AG09309 (cell line): ENCODE measurements around the gene ARHGEF12.
A peak's percentile ranks its signal among the peaks of the same experiment; 100 is the strongest.

ENCODE experiments used
- DNase-seq: peaks from one replicate; pipeline ENCODE4 v3.0.0-alpha.2; 2010; ENCODE audit warnings: low read depth
- H3K4me3 ChIP-seq: 2 replicates; pipeline ENCODE4 v1.5.1; 2011; ENCODE audit warnings: mild to moderate bottlenecking, low read depth, low read length, moderate library complexity; ENCODE audit not compliant: control insufficient read depth
- TF ChIP-seq, protein P1 (sequence below): IDR thresholded peaks from 2 replicates; pipeline ENCODE4 v1.5.1; 2011; ENCODE audit warnings: mild to moderate bottlenecking, low read depth, low read length, inconsistent platforms; ENCODE audit not compliant: insufficient read depth, control insufficient read depth; ENCODE audit errors: missing control alignments

ARHGEF12 gene

DNA sequence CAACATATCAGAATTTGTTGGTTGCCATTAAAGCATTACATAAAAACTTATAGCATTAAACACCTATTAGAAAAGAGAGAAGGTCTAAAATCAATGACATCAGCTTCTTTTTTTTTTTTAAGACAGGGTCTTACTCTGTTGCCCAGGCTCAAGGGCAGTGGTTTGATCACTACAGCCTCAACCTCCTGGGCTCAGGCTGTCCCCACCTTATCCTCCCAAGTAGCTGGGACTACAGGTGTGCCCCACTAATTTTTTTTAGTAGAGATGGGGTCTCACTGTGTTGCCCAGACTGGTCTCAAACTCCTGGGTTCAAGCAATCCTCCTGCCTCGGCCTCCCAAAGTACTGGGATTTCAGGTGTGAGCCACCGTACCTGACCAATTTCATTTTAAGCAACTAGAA is 57.9 kb downstream of the ARHGEF12 start:
- DNase-seq: no peak
- TF ChIP-seq, protein P1, sequence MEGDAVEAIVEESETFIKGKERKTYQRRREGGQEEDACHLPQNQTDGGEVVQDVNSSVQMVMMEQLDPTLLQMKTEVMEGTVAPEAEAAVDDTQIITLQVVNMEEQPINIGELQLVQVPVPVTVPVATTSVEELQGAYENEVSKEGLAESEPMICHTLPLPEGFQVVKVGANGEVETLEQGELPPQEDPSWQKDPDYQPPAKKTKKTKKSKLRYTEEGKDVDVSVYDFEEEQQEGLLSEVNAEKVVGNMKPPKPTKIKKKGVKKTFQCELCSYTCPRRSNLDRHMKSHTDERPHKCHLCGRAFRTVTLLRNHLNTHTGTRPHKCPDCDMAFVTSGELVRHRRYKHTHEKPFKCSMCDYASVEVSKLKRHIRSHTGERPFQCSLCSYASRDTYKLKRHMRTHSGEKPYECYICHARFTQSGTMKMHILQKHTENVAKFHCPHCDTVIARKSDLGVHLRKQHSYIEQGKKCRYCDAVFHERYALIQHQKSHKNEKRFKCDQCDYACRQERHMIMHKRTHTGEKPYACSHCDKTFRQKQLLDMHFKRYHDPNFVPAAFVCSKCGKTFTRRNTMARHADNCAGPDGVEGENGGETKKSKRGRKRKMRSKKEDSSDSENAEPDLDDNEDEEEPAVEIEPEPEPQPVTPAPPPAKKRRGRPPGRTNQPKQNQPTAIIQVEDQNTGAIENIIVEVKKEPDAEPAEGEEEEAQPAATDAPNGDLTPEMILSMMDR: no peak
- no peak overlapping the region for H3K4me3 ChIP-seq

DNA sequence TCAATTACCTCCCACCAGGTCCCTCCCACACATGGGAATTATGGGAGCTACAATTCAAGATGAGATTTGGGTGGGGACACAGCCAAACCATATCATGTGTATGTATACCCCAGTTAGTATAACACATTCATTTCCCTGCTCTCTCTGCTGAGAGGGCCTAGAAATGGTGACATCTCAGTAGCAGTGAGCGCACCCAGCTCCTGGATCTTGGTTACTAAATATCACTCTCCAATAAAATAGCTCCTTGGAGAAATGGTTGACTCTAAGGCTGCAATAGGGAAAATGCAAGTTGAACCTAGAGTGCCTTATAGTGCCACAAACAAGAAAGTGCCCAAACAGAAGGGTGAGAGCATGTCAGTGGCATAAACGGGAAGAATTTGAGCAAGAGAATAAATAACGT is 59.6 kb downstream of the ARHGEF12 start:
- TF ChIP-seq, protein P1: no peak
- H3K4me3 ChIP-seq: no peak overlapping the region

DNA sequence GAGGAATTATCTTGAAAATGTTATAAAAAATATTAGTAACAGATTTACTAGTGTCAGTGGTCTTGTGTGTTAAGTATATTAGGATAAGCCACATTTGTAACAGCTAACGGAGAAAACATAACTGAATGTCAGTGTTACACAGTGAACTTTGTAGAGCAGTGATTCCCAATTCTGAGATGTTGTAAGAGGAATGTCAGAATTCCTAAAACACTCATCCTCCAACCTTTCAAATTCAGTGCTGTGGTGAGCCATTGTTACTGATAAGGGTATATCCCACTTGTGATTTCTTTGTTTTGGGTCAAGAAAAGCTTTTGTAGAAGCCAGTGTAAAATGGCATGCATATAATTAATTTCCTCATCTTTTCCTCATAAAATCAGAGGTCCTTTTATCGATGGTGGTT is 61.9 kb downstream of the ARHGEF12 start:
- no peak overlapping the region for H3K4me3 ChIP-seq
- TF ChIP-seq, protein P1: no peak
- peak; percentile 13 for DNase-seq

More for the DNA sequence above, 59.6 kb downstream of the ARHGEF12 start:
- DNase-seq: no peak

- TF ChIP-seq, protein P1: no peak
- no peak for DNase-seq
These were observed 63.1 kb downstream of the ARHGEF12 start for GRCh38 chr11:120399307-120399706.

GRCh38 chr11:120400564-120401364 is 64.6 kb downstream of the ARHGEF12 start:
- TF ChIP-seq, protein P1: no peak
- peak overlapping the region; percentile 22 for H3K4me3 ChIP-seq
- DNase-seq: peak; percentile 95

More at GRCh38 chr11:120399307-120399706, 63.1 kb downstream of the ARHGEF12 start:
- no peak overlapping the region for H3K4me3 ChIP-seq

DNA sequence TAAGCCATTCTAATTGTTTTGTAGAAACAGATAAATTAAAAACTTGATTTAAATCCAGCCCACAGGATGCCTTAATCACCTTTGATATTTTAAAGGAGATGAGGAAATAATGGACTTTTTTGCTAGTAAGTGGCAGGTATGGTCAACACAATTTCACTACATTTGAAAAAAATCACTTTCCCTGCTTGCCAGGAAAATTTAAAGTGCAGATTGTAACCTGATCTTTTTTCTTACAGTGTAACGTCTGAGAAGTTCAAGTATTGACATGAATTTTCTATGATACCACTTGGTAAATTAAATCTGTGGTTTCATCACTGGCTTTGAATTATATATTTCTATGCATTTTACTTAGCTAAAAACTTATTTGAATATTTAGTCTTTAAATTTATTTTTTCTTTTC is 65.3 kb downstream of the ARHGEF12 start:
- H3K4me3 ChIP-seq: no peak overlapping the region
- no peak for DNase-seq
- TF ChIP-seq, protein P1: no peak
